ENCODE data around the gene CMSS1. TPM values are rescaled to one million over a fixed set of nuclear protein-coding genes. Genes with fewer than 3 reads are reported as not detected.
"Not testable (repeated sequence)": the region's sequence is repeated elsewhere in the genome, so short reads cannot be mapped to it uniquely, and the experiment has no call there.

Gene CMSS1
- total RNA-seq, 1 donor from 2014 or later, result 15.1 TPM

DNA sequence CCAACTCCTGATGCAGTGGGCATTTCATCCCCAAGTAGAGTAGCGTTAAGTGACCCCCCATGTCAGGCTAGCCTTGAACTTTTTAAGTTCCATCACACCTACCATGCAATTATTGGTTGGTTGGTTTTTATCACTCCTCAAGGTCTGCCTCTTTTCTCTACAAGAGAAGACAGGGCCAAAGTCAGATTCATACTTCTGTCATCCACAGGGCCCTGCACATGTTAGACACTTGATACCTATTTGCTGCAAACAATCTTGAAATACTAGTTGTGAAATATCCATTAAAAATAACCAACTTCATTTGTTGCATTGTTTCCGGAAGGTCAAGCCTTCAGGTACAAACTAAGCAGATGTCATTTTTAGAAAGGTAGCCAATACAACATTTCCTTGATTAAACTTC lies 1.2 kb downstream of the CMSS1 start:
- DNase-seq (ENCODE audit: low read depth), result no peak

DNA sequence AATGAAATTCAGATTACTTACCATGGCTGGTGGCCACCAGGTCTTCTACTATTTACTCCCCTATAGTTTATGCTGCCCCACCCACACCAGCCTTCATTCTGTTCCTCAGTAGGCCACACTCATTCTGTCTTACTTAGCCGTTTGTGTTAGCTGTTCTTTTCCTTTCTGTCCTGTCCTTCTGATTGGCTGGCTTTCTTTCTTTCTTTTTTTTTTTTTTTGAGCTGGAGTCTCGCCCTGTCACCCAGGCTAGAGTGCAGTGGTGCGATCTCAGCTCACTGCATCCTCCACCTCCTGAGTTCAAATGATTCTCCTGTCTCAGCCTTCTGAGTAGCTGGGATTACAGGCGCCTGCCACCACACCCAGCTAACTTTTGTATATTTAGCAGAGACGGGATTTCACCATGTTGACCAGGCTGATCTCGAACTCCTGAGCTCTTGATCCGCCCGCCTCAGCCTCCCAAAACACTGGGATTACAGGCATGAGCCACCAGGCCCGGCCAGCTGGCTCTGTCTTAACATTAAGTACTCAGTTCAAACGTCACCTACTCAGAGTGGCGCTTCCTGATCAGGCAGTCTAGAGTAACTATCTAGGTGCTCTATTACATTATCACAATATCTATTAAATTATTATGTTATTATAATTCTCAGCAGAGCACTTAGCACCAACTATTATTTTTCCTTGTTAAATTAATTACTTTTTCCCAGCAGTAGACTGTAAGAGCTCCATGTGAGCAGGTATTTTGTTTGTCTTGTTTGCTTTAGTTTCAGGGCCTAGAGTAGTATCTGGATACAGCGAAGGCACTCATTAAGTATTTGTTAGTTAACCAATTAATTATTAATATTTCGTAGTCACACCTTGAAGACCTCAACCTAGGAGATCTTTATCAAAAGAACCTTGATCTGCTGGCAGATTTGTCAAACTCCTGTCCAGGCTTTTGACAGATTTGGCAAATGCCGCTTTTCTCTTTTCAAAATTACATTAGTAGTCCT lies 6.4 kb downstream of the CMSS1 start:
- no peak for DNase-seq (ENCODE audit: low read depth)

DNA sequence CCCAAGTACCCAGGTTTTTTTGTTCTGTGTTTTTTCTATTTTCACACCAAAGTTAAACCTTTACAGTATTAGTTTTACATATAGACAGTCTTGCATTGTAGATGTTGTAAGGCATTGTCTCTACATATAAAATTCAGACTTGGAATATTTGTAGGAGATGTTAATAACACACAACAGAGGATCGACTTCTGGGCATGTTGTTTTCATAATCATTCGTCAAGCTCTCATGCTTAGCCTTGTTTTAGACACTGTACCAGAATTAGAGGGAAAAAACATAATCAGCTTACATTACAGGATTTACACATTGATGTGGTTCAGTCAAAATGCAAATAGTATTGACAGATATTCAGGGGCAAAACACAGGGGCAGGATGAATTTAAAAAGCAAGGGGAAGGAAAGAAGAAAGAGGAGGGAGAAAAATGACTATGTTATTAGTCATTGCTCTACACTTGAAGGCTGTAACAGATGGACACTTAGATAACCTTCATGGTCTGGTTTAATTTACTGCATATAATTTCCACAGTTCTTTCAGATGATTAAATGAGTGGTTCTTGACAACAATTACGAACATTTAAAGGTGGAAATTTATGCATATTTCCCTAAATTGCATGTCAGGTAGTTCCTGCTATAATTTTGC lies 7.5 kb downstream of the CMSS1 start:
- peak; percentile 58 for DNase-seq (ENCODE audit: low read depth)

DNA sequence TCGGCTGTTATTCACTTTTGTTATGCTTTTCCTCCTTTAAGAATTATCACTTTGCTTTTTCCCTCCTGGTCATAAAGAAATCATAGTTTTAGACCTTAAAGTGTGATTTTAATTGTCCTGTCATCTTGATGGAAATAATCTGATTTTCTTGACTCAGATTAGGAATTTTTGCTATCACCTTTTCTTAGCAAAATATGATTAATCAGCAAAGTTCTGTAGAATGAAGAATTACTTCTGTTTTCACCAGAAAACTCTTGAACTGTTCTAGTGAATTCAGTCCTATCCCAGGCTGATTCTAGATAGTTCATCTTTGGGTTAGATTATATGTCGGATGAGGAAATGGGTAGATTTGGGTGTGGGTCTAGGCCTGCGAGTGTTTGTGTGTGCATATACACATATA lies 12.2 kb downstream of the CMSS1 start:
- no peak for DNase-seq (ENCODE audit: low read depth)

DNA sequence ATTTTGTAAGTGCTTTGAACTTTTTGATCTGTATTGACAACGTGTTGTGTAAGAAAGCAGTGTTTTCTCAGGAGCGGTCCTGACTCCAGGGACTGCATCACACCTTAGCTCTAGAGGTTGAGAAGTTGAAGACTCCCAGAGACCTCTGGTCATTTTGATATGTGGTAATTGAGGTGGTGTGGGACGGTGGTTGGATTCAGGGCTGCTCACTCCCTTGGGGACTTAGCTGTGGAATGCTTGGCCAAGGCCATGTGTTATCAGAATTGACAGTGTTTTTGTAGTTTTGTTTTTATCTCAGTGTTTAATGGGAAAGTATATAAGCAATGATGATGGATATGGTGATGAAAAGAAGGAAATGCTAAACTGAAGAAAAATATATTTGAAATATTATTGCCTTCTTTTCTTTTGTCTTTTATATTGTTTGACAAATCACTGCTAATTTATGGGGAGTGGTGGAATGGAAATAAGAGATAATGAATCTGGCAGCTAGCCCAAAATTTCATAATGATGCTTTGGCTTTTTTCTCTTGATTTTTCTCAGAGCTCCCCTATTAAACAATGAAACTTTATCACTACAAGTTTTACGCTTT lies 16.0 kb downstream of the CMSS1 start:
- no peak for DNase-seq (ENCODE audit: low read depth)

DNA sequence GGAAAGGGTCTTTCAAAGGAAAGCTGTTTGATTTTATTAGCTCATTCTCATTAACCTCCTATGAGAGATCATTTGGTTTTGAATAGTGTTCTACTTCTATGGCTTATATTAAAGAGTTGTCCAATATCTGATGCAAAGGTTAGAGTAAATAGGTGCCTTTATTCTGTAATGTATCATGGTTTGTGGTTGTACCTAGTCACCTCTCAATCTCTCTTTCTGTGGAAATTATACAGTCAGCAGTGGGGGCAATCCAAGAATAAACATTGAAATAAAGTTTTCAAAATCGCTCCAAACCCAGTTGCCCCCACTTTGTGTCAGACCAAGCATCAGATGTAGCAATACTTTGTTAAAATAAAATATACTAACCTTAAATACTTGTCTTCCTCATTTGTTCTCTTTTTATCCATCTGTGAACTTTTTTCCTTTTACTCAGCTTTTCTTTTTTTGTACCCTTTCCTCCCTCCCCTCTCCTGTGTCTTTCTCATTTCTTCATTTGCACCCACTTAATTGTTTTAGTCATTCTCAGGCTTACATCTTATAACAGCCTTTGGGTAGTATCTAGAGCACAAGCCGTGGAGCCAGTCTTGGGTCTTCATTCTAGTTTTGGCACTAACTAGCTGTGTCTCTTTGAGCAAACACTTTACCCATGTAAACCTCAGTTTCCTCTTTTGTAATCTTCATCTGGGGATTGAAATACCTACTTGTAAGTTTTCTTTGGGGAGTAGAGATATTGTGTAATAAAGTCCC lies 16.7 kb downstream of the CMSS1 start:
- no peak for DNase-seq (ENCODE audit: low read depth)

DNA sequence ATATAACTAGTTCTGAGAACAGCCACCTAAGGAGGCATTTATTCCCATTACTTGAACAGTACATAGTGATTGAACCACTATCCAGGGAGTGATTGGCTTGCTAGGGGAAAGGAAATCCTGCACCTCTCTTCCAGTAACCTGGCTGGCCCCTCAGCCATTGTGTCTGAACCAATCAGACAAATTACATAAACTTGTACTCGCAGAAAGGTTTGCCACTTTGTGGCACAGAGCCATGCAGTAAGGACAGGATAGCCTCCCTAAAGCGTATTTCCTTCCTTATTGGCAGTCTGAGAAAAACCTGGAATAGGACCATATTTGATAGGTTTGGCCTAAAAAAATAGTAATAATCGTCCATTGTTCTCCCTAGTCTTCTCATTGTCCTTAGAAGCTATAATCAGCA lies 19.0 kb downstream of the CMSS1 start:
- no peak for DNase-seq (ENCODE audit: low read depth)

DNA sequence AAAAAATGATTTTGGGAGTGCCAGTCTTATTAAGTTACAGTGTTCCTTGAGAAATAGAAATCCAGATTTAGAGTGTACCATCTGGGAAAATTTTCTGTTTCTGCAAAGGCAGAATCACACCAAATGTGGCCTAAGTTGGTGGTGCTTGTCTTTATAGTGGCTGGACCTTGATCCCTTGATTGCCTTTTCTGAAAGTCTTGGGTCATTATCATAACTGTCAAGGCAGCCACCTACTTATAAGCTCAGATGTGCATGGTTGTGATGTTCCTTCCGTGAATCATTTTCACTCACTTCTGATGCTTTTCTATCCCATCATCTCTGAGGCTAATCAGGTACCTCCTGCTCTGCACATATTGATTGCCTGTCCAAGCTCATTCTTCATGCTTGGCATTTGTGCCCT lies 20.1 kb downstream of the CMSS1 start:
- DNase-seq (ENCODE audit: low read depth), result no peak

DNA sequence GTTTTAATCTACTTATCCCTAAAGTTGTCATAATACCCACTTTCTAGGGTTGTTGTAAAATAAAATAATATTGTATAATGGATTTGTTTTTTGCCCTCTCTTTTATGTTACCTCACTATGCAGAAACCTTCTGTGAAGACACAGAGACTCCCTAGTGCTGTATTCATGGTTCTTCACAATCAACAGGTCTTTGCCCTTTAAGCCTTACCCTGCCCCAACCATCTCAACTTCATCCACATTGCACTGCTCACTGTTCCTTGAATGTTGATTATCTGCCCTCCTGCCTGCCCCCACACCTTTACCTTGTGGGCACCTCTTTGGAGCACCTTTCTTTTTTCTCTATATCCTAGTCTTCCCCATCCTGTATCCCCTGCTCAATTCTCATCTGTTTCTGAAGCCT lies 21.1 kb downstream of the CMSS1 start:
- DNase-seq (ENCODE audit: low read depth), result no peak

DNA sequence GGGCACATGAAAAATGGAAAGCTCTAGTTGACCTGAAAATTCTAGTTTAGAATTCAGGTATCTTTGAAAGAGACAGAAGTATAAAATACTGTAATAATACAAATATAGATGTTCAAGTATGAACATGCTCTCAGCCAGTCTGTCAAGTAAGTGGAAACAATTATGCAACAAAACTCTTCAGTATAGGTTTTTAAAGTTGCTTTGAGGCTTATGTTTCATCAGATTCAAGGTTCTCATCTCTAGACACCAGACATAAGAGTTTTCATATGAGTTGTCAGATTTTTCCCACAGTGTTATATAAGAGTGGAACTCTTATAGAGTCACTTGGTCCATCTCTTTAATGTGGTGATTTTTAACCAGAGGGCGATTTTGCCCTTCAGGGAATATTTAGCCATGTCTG lies 22.0 kb downstream of the CMSS1 start:
- no peak for DNase-seq (ENCODE audit: low read depth)

DNA sequence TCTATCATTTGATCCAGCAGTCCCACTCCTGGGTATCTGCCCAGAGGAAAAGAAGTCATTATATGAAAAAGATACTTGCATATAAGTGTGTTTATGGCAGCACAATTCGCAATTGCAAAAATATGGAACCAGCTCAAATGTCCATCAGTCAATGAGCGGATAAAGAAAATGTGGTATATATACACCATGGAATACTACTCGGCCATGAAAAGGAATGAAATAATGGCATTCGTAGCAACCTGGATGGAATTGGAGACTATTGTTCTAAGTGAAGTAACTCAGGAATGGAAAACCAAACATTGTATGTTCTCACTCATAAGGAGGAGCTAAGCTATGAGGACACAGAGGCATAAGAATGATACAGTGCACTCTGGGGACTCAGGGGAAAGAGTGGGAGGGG lies 24.3 kb downstream of the CMSS1 start:
- DNase-seq (ENCODE audit: low read depth), result not testable (repeated sequence)

DNA sequence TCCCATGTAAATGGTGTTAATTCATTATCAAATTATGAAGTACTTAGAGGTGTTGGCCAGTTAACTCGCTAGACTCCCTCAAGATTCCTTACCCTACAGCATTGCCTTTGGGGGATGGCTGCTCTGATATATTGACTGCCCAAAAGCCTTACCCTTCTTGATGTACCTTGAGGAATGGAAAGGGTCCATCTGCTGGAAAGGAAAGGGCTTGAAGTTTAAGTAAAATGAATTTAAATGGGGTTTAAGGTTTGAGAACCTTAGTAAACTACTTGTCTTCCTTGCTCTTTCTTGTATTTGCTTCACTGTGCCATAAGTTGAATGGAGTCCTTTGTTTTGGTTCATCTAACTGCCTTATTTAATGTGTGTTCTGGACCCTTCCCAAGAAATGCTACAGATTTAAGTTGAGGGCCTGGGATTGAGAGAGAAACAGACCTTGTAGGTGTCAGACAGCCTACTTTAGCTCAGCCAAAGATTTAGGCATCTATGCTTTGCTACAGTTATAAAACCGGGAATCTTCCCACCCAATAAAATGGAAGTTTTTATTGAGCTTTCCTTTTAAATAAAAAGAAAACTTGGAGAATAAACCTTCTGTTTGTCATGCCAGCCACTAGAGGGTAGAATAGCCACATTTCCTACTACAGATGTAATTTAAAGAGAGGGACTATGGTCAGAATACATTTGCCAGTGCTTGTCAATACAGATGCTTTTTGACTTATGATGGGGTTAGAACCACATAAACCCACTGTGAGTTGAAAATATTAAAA lies 25.3 kb downstream of the CMSS1 start:
- peak; percentile 72 for DNase-seq (ENCODE audit: low read depth)

DNA sequence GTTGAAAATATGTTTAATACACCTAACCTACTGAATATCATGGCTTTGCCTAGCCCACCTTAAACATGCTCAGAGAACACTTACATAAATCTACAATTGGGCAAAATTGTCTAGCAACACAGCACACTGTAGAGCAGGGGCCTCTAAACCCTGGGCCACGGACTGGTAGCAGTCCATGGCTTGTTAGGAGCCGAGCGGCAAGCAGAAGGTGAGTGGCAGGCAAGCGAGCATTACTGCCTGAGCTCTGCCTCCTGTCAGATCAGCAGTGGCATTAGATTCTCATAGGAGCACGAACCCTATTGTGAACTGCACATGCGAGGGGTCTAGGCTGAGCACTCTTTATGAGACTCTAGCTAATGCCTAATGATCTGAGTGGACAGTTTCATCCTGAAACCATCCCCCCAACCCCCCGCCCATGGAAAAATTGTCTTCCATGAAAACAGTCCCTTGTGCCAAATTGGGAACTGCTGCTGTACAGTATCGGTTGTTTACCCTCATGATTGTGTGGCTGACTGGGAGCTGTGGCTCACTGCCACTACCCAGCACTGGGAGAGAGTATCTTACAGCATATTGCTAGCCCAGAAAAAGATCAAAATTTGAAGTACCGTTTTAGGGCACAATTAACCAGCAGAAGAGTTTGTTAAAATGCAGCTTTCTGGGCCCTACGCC lies 26.1 kb downstream of the CMSS1 start:
- no peak for DNase-seq (ENCODE audit: low read depth)

DNA sequence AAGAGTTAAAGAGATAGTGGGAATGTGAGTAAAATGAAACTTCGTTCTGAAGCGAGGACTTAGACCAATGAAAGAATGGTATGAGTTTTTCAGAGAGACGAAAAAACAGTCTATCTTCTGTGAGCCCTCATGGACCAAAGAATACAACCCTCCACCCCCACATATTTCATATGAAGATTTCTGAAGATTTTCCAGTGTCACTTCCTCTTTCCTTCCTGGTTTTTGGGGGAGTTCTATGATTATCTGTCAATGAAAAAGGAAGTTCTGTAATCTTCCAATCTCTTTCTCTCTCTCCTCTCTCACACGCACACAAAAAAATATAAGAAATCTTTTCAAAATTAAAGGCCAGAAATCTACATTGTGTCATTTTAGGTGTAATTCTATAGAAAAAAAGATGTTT lies 27.7 kb downstream of the CMSS1 start:
- no peak for DNase-seq (ENCODE audit: low read depth)

DNA sequence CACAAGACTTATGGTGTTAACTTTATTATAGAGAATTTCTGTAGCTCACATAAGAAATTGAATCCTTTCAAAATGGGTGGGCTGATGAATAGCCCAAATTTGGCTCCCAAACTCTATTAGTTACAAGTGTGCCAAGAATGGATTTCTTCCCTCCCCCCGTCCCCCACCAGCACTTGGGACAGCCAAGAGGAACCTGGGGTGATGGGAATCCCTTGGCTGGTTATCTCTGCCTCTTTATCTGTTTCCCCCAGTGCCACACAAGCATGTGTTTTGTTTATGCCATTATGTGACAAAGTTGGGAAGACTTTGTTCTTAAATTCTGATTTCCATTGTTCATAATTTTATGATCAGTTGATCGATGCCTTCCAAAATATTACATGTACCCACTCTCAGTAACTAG lies 28.3 kb downstream of the CMSS1 start:
- no peak for DNase-seq (ENCODE audit: low read depth)

DNA sequence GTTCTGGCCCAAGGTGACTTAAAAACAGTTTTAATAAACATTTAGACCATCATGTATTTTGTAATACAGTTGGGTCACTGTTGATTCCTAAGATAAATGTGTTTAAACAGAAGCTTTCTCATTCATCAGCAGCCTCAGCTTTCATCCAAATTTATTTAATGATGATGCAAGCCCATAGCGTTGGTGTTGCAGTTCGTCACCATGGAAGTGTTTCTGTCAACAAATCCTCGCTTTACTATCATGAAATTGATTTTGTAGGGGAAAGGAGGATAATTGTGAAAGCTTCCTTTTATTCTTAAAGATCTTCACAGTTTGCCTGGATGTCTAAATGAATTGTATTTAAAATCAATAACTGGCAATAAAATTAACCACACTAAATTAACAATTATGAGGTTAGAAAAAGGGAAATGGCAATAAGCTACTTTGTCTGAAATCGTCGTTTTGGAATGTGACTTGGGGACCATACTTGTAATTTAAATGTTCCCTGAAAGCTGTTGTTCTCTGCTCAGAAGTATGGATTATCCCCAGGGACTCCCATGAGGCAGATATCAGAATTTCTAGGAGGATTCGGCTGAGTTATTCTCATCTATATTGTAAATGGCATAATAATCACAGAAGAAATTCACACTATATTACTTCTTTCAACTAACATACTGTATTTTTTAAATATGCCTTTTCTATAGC lies 29.0 kb downstream of the CMSS1 start:
- peak; percentile 51 for DNase-seq (ENCODE audit: low read depth)

DNA sequence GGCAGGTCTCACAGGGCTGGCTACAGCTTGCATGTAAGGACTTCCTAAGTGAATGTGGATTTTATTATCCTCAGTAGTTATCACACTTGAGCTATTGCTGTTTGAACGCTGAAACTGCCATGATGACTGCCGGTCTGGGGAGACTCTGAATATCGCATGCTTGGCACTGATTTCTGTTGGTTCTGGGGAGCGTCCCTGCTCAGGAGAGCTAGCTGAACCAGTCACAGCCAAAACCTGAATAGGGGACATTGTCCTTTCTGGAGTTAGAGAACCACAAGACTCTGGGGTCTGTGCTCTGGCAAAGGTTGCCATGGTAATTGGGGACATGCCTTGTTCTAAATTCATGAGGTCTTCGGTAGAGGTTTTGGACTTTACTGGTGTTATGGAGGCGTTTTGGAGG lies 30.8 kb downstream of the CMSS1 start:
- DNase-seq (ENCODE audit: low read depth), result no peak

DNA sequence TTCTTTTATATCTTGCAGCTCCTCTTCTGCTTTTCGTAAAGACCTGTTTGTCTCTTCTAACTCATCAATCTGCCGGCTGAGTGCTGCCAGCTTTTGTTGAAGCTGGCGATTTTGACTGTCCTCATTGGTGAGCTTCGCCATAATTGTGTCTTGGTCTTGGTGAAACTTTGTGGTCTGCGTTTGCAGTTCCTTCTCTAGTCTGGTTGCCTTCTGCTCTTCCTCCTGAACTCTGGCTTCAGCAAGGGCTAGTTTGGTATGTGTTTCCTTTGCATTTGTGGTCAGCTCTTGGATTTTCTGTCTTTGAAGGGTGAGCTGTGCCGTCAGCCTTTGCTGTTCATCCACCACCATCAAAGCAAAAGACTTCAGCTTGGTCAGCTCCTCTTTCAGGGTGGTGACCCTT lies 32.9 kb downstream of the CMSS1 start:
- DNase-seq (ENCODE audit: low read depth), result no peak

DNA sequence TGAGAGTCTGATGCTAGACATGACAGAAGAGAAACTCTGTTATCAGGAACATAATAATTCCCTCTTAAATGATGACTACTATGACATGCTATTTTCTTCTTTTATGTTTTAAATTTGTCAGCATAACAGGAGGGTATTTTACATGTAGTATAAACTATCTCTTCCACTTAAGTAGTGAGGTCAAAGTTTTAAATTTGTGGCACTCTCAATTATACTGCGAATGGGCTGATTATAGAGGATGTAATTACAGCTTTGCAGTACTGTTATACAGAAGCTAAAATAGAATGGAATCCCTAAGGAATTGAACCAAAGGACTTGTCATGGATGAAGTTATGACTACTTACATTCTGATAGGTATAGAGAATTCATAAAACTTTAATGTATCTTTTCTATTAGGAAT lies 34.3 kb downstream of the CMSS1 start:
- no peak for DNase-seq (ENCODE audit: low read depth)

DNA sequence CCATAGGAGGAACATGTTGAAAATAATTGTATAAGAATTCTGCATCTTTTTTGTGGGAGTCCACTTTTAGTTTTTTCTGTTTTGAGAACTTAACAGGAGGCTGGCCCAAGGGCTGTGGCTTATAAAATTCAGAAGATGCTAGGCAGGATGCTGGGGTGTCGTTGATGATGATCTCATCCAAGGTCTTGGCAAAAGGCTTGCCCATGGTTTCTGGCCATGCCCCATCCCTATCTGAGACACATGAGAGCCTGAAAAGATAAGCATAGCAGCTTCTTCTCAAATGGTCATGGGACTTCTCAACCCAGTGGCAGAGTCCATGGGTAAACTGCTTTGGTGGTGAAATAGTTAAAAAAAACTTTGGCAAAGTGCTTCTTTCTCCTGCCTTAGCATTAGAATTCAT lies 35.2 kb downstream of the CMSS1 start:
- DNase-seq (ENCODE audit: low read depth), result no peak

All from renal cortical epithelial cell (primary cell).